Right hindlimb (tissue), 1 donor: ENCODE data around the gene TUBA3C.

Source experiments
- DNase-seq: peaks from one replicate; pipeline ENCODE4 v3.0.0-alpha.2; 2018

The TUBA3C gene

DNA sequence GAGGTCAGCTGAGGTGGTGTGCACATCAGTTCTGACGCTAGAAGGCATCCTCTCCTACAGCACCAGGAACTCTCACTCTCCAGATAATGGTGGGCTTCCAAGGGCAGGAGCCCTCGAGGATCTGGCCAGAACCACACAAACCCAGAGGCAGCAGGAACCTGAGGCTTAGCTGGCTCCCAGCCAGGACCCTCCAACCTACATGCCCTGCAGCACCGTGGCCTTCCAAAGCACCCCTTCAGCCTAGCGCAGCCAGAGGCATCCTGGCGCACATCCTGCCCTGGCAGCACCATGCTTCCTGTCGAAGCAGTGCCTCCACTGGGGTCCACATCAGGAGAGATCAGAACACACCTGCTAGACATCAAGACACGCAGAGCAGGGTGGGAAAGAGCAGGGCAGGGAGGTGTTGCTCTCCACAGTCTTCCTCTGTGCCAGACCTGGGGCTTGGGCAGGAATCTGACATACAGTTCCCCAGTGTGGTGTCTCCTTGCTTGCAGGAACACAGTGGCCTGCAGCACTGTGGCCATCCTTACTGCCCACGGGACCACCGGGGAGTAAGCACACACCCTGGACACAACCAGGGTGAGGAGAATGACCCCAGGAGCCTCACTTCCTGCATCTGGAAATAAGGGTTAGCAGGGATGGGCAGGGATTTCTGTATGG, 21.7 kb downstream of the TUBA3C start:
- DNase-seq, result no peak

DNA sequence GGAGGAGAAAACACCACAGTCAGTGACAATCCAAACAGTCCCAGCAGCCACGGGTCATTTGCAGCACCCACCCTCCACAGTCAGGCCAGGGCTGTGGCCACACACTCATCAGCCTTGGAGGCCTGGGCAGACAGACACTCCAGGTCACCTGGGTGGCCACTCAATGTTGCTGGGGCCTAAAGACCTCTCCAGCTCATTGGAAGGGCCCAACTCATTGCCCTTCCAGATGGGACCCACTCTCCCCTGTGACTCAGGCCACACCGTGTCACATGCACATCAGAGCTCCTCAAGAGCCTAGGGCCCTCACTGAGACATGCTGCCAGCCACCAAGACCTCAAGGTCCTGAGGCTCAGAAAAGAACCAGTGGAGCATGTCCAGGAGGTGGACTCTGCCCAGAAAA, 22.4 kb downstream of the TUBA3C start:
- no peak for DNase-seq

DNA sequence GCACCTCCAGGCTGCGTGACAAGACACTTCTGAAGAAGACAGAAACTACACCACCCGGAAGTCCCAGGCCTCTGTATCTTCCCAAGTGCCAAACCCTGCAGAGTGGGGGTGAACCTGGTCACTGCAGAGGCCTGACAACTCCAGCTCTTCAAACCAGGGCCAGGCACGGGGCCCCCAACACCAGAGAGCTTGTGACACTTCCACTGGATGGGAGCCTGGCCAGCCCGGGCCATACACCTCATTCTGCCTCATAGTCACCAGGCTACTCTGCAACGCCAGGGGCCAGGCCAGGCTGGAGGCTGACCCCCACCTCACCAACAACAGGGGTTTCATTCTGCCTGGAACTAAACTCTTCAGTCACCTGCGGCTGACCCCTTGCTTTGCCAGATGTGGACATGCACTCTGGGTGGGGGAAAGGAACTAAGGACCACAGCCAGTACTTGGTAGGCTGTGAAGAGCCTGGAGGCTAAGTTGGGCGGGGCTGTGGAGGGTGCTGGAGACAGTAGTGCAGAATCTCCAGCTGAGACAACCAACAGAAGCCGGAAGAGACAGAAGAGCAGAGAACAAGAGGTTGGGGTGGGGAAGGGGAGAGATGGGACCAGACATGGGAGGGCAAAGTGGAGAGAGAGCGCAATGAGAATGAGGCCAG, 23.0 kb downstream of the TUBA3C start:
- no peak for DNase-seq

DNA sequence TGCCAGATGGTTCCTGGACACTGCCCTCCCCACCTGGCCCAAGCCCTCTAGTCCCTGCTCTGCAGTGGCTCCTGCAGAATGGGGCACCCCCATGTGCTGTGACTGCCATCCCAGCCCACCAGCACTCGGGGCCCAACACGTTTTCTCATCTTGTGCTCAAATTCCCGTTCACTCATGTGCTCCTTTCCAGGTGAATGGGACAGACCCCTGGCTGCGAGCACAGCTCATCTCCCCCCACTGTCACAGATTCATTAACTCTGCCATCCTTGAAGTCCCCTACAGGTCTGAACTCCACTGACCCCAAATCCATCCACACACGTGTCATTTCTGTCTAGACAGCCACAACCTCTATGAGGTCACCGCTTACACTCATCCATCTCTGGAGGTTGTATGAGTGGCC, 23.6 kb downstream of the TUBA3C start:
- DNase-seq, result no peak

DNA sequence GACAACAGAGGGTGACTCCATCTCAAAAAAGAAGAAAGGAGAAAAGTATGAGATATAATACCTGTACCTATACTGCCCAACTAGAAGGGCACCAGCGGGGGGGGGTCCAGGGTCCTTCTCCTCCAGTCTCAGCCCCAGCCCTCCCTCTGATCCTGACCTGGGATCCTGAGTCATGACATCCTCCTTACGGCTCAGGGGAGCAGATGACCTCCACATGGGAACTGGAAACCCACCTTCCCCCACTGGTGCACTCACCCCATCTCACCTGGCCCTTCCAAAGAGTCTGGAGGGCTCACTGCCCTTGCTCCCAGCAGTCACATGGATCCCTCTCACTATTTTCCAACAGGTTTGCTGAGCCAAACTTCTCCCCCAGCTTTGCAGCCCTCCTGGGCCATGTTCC, 24.2 kb downstream of the TUBA3C start:
- DNase-seq, result no peak

DNA sequence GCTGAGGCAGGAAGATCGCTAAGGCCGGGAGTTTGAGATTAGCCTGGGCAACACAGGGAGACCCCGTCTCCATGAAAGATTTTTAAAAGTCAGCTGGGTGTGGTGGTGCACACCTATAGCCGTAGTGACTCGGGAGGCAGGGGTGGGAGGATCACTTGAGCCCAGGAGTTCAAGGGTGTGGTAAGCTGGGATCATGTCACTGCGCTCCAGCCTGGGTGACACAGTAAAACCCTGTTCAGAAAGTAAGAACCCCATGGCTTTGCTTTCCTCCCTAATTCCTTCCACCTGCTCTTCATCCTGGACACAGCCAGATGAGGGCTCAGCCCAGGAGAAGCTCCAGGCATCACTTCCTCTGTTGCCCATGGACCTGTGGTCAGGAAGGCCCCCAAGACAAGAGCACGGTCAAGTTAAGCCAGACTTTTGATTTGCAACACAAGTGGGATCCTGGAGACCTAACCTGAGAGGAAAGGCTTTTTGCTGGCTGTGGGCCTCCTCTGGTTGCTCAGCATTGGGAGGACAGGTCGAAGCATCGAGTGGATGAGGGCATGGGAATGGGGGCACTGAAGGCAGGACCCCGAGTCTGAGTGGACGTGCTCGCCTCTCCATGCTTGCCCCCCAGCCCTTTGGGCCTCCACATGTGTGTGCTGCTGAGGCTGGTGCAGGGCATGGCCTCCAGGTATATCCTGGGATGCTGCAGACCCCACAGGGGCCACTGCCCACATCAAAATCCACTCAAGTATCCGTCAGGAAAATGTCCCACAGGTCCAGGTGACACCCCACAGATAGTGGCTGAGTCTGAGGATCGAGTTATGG, 25.4 kb downstream of the TUBA3C start:
- DNase-seq, result no peak

DNA sequence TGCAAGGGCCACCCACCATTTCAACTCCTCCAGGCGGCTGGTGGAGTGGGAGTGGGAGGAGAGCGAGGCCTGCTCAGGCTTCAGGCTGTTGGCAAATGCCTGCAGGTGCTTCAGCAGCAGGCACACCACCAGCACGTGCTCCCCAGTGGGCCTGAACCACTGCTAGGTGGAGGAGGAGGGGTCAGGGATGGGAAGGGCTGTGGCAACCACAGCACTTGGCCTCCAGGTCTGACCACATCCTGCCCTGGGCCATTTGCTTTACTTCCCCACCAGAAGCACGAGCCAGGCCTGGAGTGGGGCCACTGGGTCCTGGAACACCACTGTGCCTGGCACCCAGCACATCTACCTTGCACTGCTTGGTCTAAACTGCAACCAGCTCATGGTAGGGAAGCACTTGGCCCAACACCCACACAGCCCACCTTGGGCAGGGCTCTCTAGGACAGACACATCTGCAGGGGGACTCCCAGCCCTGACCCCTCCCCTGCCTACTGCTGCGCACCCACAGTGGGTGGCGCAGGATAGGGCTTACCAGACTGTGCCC, 26.2 kb downstream of the TUBA3C start:
- no peak for DNase-seq

DNA sequence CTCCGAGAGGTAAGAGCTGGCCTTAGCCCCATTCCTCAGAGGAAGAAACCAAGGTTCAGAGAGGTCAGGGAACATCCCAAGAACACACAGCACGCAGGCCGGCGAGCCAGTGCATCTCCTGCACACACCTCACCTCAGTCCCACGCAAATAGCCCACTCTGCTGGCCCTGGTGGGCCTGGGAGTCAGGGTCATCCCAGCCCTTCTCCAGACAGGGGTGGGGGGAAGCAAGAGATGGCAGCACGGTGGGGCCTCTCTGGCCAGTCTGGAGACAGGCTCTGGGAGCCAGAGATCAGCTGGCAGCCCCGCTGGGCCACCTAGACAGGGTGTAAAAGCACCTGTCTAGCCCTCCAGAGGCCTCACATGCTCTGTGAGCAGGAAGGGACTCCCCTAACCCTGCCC, 26.8 kb downstream of the TUBA3C start:
- DNase-seq, result no peak

DNA sequence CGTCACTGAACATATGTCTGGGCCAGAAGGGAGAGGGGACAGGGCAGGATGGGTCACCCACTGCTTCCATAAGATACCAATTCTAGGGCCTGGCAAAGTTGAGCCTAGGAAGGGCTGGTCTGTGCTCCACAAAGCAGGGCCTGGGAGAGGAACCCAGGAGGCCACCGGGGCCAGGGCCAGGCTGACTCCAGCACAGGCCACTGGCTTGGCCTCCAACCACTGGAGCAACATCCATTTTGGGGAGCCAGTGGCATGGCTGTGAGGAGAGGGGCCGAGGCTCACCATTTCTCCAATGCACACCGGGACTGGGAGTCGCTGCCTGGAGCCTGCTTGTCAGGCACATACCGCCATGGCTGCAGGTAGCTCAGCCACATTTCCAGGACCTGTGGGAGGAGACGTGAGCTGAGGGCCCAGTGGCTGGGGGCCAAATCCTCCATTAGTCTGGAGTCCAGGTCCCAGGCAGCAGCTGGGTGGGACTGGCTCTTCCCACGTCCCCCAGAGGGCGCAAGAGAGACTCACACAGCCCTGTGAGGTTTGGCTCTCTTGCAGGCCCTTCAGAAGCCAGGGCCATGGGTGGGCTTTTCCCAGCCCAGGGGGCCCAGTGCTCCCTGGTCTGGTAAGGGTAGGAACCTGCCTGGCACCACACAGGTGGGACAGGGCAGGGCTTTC, 27.7 kb downstream of the TUBA3C start:
- no peak for DNase-seq

DNA sequence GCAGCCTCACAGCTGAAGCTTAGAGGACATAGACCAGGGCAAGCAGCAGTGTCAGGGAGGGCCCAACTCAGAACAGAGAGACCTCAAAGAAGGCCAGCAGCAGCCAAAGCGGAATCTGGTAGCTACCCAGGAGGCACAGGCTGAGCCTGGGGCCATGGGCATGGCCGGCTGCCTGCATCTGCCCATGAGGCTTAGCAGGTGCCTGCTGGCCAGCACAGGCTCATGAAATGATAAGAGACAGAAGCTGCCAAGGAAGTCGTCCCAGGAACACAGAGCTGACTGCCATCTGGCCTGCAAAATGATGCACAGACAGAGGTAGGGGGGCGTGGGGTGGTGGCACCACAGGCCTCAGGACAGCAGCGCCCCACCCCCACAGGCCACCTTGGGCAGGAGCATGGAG, 29.2 kb downstream of the TUBA3C start:
- no peak for DNase-seq

DNA sequence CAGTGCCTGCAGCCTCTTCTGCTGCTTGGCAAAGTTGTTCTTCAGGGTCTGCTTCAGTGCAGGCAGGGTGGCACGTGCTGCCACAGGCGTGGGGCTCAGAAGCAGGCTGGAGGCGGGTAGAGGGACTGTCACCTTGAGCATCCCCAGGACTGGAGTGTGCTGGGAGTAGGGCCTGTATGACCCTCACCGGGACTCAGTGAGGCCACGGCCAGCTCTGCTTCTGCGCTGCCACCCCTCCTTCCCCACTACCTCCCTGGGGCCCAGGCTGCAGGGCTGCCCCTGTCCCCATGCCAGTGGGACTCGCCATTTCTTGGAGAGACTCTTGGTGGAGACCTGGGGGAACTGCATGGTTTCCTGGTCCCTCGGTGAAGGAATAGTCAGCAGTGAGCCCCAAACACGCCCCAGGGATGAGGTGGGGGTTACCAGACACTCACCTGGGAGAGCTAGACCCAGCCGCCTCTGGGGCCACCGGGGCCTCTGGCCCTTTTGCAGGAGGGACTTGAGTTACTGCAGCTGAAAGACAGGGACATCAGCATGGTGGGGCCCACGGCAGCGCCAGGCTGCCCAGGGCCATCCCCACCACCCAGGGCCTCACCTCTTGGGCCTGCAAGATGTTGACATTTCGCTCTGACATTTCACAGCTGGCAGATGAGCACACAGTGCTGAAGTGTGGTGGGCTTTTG, 29.9 kb downstream of the TUBA3C start:
- DNase-seq, result no peak

DNA sequence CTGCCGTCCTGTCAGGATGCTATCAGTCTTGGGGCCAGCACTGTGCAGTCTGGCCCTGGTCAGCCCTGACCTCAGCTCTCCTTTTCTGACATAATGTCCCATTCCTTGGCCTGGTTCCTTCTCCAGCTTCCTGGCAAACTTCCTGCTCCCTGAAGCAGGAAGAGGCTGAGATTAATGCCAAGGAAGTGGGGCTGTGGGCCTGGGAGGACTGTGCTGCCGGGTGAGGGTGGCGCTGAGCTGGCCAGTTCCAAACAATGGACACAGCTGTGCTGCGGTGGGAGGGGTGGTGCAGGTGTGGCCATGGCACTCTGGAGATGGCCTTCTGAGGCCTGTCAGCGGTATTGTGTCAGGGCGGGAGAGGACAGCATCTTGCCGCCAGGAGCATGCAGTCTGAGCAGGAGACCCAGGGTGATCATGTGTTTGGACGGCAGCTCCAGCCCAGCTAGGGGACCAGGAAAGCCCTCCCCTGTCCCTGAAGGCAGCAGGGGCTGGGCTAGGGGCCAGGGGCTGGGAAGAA, 30.9 kb downstream of the TUBA3C start:
- no peak for DNase-seq

DNA sequence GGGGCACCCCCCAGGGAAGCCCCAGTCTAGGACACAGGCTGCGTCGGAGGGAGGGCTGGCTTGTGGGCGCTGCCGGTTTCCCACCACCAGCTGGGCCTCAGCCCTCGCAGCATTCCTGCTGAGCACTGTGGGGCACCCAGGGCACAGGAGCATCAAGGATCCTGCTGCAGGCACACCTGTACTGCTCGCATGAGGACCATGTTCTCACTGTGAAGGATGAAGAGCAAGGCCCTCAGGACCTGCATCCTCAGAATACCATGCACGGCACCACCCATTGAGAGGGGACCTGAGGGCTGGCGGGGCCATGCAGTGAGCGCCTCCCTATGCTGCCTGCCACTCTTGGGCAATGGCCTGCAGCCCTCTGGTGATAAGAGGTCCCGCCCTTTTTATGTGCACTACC, 31.4 kb downstream of the TUBA3C start:
- DNase-seq, result no peak

DNA sequence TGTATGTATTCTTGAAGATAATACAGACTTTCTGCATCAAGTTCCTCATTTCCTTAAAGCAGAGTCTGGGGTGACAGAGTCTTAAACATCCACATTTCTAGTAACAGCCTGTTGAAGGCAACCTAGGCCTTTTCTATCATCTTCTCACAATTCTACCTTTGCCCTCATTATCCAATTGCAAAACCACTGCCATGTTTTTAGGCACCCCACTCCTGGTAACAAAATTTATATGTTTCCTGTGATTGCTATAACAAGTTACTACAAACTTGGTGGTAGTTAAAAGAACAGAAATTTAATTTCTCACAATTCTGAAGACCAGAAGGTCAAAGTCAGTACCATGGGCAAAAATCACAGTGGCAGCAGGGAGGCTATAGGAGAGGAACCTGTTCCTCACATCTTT, 33.1 kb downstream of the TUBA3C start:
- DNase-seq, result no peak
